ENCODE data around the gene PNPLA7.
"Not testable (repeated sequence)": the region's sequence is repeated elsewhere in the genome, so short reads cannot be mapped to it uniquely, and the experiment has no call there.

PNPLA7 gene

GRCh38 chr9:137574192-137574591 is 24.0 kb upstream of the PNPLA7 start:
- no peak for DNase-seq

- no peak for DNase-seq
Measured at GRCh38 chr9:137570566-137570965, 20.4 kb upstream of the PNPLA7 start.

- no peak for DNase-seq
Measured at GRCh38 chr9:137569609-137570203, 19.5 kb upstream of the PNPLA7 start.

- not testable (repeated sequence) for DNase-seq
Measured at GRCh38 chr9:137568445-137568844, 18.2 kb upstream of the PNPLA7 start.

- DNase-seq: no peak
Measured at GRCh38 chr9:137564817-137565411, 14.7 kb upstream of the PNPLA7 start.

- no peak for DNase-seq
Measured at GRCh38 chr9:137564134-137564533, 13.9 kb upstream of the PNPLA7 start.

- DNase-seq: no peak
Measured at GRCh38 chr9:137558127-137558526, 7.9 kb upstream of the PNPLA7 start.

- DNase-seq: no peak
Measured at GRCh38 chr9:137556069-137556838, 6.1 kb upstream of the PNPLA7 start.

- no peak for DNase-seq
Measured at GRCh38 chr9:137555179-137555578, 5.0 kb upstream of the PNPLA7 start.

GRCh38 chr9:137554349-137554748 is 4.1 kb upstream of the PNPLA7 start:
- DNase-seq: no peak

- DNase-seq: not testable (repeated sequence)
Measured at GRCh38 chr9:137553654-137554053, 3.5 kb upstream of the PNPLA7 start.

- DNase-seq: no peak
Measured at GRCh38 chr9:137552022-137552768, 2.0 kb upstream of the PNPLA7 start.

GRCh38 chr9:137551264-137552021 is 1.2 kb upstream of the PNPLA7 start, which contains the start of gene MRPL41:
TSS of gene MRPL41 (plus strand) at chr9:137551879. CDS start at chr9:137552082, 203 bp downstream.
- DNase-seq: peak; percentile 75

- not testable (repeated sequence) for DNase-seq
Measured at GRCh38 chr9:137550958-137551263, 709 bp upstream of the PNPLA7 start.

- no peak for DNase-seq
Measured at GRCh38 chr9:137547687-137548543, 2.3 kb downstream of the PNPLA7 start.

- DNase-seq: no peak
Measured at GRCh38 chr9:137545123-137545522, 5.1 kb downstream of the PNPLA7 start.

- DNase-seq: no peak
Measured at GRCh38 chr9:137544176-137544760, 5.9 kb downstream of the PNPLA7 start.

GRCh38 chr9:137543237-137543963 is 6.8 kb downstream of the PNPLA7 start:
- DNase-seq: no peak

GRCh38 chr9:137542486-137542885 is 7.7 kb downstream of the PNPLA7 start:
- no peak for DNase-seq

GRCh38 chr9:137540536-137540935 is 9.7 kb downstream of the PNPLA7 start:
- DNase-seq: no peak

- DNase-seq: no peak
Measured at GRCh38 chr9:137538058-137538457, 12.1 kb downstream of the PNPLA7 start.
